Measurements from ENCODE around the gene URI1. TPM values are rescaled to one million over a fixed set of nuclear protein-coding genes. Genes with fewer than 3 reads are reported as not detected.
"Not testable (repeated sequence)": the region's sequence is repeated elsewhere in the genome, so short reads cannot be mapped to it uniquely, and the experiment has no call there.

URI1 gene
- total RNA-seq, 1 donor from 2014 or later = 53.9 TPM

- intact Hi-C loops (cut with micrococcal nuclease) = no loop called here
These were observed 72.7 kb downstream of the URI1 start for GRCh38 chr19:30014770-30015169.

- intact Hi-C loops (cut with micrococcal nuclease) = no loop called here
These were observed 75.1 kb downstream of the URI1 start for GRCh38 chr19:30017172-30017571.

GRCh38 chr19:30020189-30020588, 78.2 kb downstream of the URI1 start:
- intact Hi-C loops (cut with micrococcal nuclease) = no loop called here

- intact Hi-C loops (cut with micrococcal nuclease) = no loop called here
These were observed 80.6 kb downstream of the URI1 start for GRCh38 chr19:30022659-30023058.

GRCh38 chr19:30023330-30023729, 81.3 kb downstream of the URI1 start:
- intact Hi-C loops (cut with micrococcal nuclease) = no loop called here

- intact Hi-C loops (cut with micrococcal nuclease) = no loop called here
These were observed 82.1 kb downstream of the URI1 start for GRCh38 chr19:30024091-30024490.

- intact Hi-C loops (cut with micrococcal nuclease) = no loop called here
These were observed 84.9 kb downstream of the URI1 start for GRCh38 chr19:30026933-30027332.

- intact Hi-C loops (cut with micrococcal nuclease) = no loop called here
These were observed 86.3 kb downstream of the URI1 start for GRCh38 chr19:30028118-30028991.

GRCh38 chr19:30028992-30029343, 86.9 kb downstream of the URI1 start:
- intact Hi-C loops (cut with micrococcal nuclease) = no loop called here

- intact Hi-C loops (cut with micrococcal nuclease) = no loop called here
These were observed 87.9 kb downstream of the URI1 start for GRCh38 chr19:30029721-30030510.

- intact Hi-C loops (cut with micrococcal nuclease) = no loop called here
These were observed 92.3 kb downstream of the URI1 start for GRCh38 chr19:30034321-30034720.

GRCh38 chr19:30036154-30037129, 94.4 kb downstream of the URI1 start:
- intact Hi-C loops (cut with micrococcal nuclease) = no loop called here

GRCh38 chr19:30037835-30038234, 95.8 kb downstream of the URI1 start:
- intact Hi-C loops (cut with micrococcal nuclease) = no loop called here

GRCh38 chr19:30041931-30042330, 99.9 kb downstream of the URI1 start:
- intact Hi-C loops (cut with micrococcal nuclease) = not testable (repeated sequence)

- intact Hi-C loops (cut with micrococcal nuclease) = not testable (repeated sequence)
These were observed 101.0 kb downstream of the URI1 start for GRCh38 chr19:30043008-30043407.

GRCh38 chr19:30044273-30045248, 102.5 kb downstream of the URI1 start:
- intact Hi-C loops (cut with micrococcal nuclease) = no loop called here

- intact Hi-C loops (cut with micrococcal nuclease) = no loop called here
These were observed 104.5 kb downstream of the URI1 start for GRCh38 chr19:30046522-30046921.

GRCh38 chr19:30047432-30047831, 105.4 kb downstream of the URI1 start:
- intact Hi-C loops (cut with micrococcal nuclease) = no loop called here

GRCh38 chr19:30049226-30049625, 107.2 kb downstream of the URI1 start:
- intact Hi-C loops (cut with micrococcal nuclease) = no loop called here

Measured in T-helper 1 cell treated with Interleukin-12 subunit alpha and Interleukin-12 subunit beta and Interleukin-4 antibody, amounts not matched to agents 30 ng/mL and 1 ng/mL, for 36 hours (primary cell).